ENCODE results near the gene ZNF580.

DNA sequence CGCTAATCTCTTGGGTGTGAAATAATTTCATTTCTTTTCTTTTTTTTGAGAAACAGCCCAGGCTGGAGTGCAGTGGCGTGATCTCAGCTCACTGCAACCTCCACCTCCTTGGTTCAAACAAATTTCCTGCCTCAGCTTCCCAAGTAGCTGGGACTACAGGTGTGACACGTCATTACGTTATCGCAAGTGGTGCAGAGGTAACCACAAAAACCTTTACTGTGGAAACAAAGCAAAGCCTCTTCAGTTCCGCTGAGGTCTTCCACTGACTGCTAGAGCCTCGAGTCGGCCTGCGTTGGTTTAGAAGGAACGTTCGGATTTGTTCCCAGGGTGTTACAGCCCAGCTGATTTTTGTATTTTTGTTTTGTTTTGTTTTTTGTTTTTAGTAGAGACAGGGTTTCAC, 14.5 kb upstream of the ZNF580 start:
- TF ChIP-seq, protein P1, sequence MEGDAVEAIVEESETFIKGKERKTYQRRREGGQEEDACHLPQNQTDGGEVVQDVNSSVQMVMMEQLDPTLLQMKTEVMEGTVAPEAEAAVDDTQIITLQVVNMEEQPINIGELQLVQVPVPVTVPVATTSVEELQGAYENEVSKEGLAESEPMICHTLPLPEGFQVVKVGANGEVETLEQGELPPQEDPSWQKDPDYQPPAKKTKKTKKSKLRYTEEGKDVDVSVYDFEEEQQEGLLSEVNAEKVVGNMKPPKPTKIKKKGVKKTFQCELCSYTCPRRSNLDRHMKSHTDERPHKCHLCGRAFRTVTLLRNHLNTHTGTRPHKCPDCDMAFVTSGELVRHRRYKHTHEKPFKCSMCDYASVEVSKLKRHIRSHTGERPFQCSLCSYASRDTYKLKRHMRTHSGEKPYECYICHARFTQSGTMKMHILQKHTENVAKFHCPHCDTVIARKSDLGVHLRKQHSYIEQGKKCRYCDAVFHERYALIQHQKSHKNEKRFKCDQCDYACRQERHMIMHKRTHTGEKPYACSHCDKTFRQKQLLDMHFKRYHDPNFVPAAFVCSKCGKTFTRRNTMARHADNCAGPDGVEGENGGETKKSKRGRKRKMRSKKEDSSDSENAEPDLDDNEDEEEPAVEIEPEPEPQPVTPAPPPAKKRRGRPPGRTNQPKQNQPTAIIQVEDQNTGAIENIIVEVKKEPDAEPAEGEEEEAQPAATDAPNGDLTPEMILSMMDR (IDR thresholded peaks at IDR 0.05; ENCODE audit: insufficient read depth, low read depth, low read length): no peak
- TF ChIP-seq EZH2 (IDR thresholded peaks at IDR 0.05; ENCODE audit: insufficient read depth, low read length): no peak
